Measurements from ENCODE around the gene FNDC3B.

GRCh38 chr3:172302203-172302602, 262.8 kb downstream of the FNDC3B start:
- TF ChIP-seq CTCF (IDR thresholded peaks at IDR 0.05) (no peak), POLR2AphosphoS5 (IDR thresholded peaks at IDR 0.05; ENCODE audit: low read depth, low read length) (no peak), SIN3A (IDR thresholded peaks at IDR 0.05; ENCODE audit: borderline replicate concordance, insufficient read depth, low read depth, low read length) (no peak), REST (IDR thresholded peaks at IDR 0.05; ENCODE audit: insufficient read depth in 1 of 2, low read depth in 2 of 2, low read length in 1 of 2) (no peak)
